ENCODE data around the gene XNDC1N.

DNA sequence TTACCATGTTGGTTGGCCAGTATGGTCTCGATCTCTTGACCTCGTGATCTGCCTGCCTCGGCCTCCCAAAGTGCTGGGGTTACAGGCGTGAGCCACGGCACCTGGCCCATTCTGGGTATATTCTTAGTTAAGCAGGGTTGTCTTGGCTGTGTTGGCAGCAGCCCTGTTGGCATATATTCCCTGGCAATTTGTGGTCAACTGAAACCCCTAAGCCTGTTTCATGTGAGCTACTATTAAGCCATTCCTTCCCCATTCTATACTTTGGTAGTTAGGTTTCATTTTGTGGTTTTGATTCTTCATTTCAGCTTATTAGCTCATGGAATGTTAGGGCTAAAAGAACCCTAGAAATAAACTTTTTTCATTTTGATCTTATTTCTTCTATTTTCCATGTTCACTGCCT, 48.2 kb upstream of the XNDC1N start:
- TF ChIP-seq POLR2A (IDR thresholded peaks at IDR 0.05), result no peak
- TF ChIP-seq, protein P1, sequence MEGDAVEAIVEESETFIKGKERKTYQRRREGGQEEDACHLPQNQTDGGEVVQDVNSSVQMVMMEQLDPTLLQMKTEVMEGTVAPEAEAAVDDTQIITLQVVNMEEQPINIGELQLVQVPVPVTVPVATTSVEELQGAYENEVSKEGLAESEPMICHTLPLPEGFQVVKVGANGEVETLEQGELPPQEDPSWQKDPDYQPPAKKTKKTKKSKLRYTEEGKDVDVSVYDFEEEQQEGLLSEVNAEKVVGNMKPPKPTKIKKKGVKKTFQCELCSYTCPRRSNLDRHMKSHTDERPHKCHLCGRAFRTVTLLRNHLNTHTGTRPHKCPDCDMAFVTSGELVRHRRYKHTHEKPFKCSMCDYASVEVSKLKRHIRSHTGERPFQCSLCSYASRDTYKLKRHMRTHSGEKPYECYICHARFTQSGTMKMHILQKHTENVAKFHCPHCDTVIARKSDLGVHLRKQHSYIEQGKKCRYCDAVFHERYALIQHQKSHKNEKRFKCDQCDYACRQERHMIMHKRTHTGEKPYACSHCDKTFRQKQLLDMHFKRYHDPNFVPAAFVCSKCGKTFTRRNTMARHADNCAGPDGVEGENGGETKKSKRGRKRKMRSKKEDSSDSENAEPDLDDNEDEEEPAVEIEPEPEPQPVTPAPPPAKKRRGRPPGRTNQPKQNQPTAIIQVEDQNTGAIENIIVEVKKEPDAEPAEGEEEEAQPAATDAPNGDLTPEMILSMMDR (IDR thresholded peaks at IDR 0.05 in 8 of 11, conservative IDR thresholded peaks at IDR 0.05 in 3 of 11), result no peak
- TF ChIP-seq POLR2AphosphoS5 (IDR thresholded peaks at IDR 0.05), result no peak

Measured in spleen (tissue), 7 donors.